ENCODE measurements around the gene KRTAP5-11.
"Not testable (repeated sequence)": the region's sequence is repeated elsewhere in the genome, so short reads cannot be mapped to it uniquely, and the experiment has no call there.

DNA sequence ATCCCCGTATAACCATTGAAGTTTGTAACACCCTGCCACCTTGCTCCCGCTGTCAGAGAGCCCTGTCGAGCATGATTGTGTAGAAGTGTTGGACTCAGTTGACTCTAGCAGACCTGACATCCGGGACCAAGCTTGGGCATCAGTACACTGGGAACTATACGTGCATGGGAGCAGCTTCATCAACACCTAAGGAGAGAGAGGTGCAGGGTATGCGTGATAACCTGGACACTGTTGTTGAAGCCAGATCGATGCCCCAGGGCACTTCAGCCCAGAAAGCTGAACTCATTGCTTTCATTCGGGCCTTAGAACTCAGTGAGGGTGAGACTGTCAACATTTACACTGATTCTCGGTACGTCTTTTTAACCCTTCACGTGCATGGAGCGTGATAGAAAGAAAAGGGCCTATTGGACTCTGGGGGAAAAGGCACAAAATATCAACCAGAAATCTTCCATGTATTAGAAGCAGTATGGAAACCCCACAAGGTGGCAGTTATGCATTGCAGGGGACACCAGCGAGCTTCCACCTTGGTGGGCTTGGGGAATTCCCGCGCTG, 31.8 kb upstream of the KRTAP5-11 start:
- TF ChIP-seq, protein P1, sequence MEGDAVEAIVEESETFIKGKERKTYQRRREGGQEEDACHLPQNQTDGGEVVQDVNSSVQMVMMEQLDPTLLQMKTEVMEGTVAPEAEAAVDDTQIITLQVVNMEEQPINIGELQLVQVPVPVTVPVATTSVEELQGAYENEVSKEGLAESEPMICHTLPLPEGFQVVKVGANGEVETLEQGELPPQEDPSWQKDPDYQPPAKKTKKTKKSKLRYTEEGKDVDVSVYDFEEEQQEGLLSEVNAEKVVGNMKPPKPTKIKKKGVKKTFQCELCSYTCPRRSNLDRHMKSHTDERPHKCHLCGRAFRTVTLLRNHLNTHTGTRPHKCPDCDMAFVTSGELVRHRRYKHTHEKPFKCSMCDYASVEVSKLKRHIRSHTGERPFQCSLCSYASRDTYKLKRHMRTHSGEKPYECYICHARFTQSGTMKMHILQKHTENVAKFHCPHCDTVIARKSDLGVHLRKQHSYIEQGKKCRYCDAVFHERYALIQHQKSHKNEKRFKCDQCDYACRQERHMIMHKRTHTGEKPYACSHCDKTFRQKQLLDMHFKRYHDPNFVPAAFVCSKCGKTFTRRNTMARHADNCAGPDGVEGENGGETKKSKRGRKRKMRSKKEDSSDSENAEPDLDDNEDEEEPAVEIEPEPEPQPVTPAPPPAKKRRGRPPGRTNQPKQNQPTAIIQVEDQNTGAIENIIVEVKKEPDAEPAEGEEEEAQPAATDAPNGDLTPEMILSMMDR (conservative IDR thresholded peaks at IDR 0.05), result not testable (repeated sequence)
- TF ChIP-seq ZFX (IDR thresholded peaks at IDR 0.05), result not testable (repeated sequence)
